Tibial nerve (tissue), 4 donors: Measurements from ENCODE around the gene KIR2DL4. TPM values are rescaled to one million over a fixed set of nuclear protein-coding genes. Genes with fewer than 3 reads are reported as not detected.
"Not testable (repeated sequence)": the region's sequence is repeated elsewhere in the genome, so short reads cannot be mapped to it uniquely, and the experiment has no call there.

Experiments
- DNase-seq, 2 donors: peaks; one replicate each; pipeline ENCODE4 v3.0.0-alpha.2; 2019; ENCODE audit warnings: low spot score in 2 of 2
- H3K27ac ChIP-seq, 4 donors: fragments of 200-600 bp; sonication (generic) in 3 of 4; one replicate each; pipeline ENCODE4 v1.5.1; 2017 to 2019; ENCODE audit warnings: mild to moderate bottlenecking in 1 of 4
- H3K27me3 ChIP-seq, 2 donors: fragments of 200-600 bp; sonication (generic) in 1 of 2; one replicate each; pipeline versions ENCODE4 v1.5.1 to v1.6.0; 2017 to 2019
- H3K36me3 ChIP-seq, 3 donors: fragments of 200-600 bp; sonication (generic); one replicate each; pipeline ENCODE4 v1.5.1; 2018 to 2019
- H3K4me1 ChIP-seq, 4 donors: fragments of 200-600 bp; sonication (generic) in 3 of 4; one replicate each; pipeline ENCODE4 v1.5.1; 2017 to 2019
- H3K4me3 ChIP-seq, 4 donors: fragments of 200-600 bp; sonication (generic) in 3 of 4; one replicate each; pipeline ENCODE4 v1.5.1; 2017 to 2019; ENCODE audit warnings: mild to moderate bottlenecking in 1 of 4, moderate library complexity in 1 of 4
- H3K9me3 ChIP-seq, 4 donors: fragments of 200-600 bp; sonication (generic) in 3 of 4; one replicate each; pipeline ENCODE4 v1.5.1; 2017 to 2019
- CTCF ChIP-seq, 5 experiments: fragments of 200-600 bp in 3 of 5; fragments of 450-650 bp in 2 of 5; sonication (generic) in 3 of 5; IDR thresholded peaks; one replicate each; pipeline ENCODE4 v1.5.1; 2016 to 2019; ENCODE audit warnings: antibody characterized with exemption in 5 of 5, mild to moderate bottlenecking in 3 of 5, moderate library complexity in 2 of 5
- EP300 ChIP-seq, 2 donors: sonication (generic); formaldehyde crosslinking; IDR thresholded peaks; one replicate each; pipeline ENCODE4 v1.6.1; 2017; ENCODE audit warnings: antibody characterized with exemption in 2 of 2, mild to moderate bottlenecking in 1 of 2
- POLR2A ChIP-seq, 2 donors: fragments of 450-650 bp; IDR thresholded peaks; one replicate each; pipeline ENCODE4 v1.6.1; 2017; ENCODE audit warnings: antibody characterized with exemption in 2 of 2, mild to moderate bottlenecking in 2 of 2, moderate library complexity in 2 of 2
- WGBS, 2 donors: methylation state at CpG; one replicate each; pipeline ENCODE4 v1.1.5; 2018; 5-methylcytosine and 5-hydroxymethylcytosine counted together
- total RNA-seq, 4 donors: library from RNA; depleted of rRNA; stranded (reverse); fragments of >200 nt; gene quantifications; one replicate each; pipeline ENCODE4 v1.1.0, GENCODE V29; 2016

KIR2DL4 gene
- total RNA-seq, 4 donors from 2014 or later: not detected

DNA sequence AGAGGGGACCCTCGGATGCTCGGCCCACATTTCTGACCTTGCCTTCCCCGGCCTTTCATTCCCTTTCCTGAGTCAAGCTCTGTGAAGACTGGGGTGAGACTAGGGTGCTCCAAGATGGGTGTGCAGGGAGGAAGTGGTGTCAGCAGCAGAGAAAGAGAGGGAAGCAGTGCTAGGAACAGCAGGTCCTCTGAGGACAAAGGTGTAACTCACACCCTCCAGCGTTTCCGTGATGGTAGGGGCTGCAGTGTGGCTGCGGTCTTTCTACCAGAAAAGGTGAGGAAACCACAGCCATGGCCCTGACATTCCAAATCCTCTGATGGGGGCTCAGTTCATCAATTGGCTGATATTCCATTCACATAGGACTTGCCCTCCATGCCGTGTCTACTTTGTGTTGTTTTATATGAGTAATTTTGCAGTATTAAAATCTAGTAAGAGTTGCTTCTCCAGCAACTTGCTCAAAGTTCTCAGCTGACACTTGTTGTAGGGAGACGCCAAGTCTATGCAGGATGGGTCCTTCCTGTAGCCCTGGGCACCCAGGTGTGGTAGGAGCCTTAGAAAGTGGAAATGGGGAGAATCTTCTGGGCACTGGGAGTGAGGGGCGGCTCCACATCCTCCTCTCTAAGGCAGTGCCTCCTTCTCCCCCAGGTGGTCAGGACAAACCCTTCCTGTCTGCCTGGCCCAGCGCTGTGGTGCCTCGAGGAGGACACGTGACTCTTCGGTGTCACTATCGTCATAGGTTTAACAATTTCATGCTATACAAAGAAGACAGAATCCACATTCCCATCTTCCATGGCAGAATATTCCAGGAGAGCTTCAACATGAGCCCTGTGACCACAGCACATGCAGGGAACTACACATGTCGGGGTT, 14.5 kb downstream of the KIR2DL4 start:
- no peak for TF ChIP-seq CTCF (IDR thresholded peaks at IDR 0.05)
- no peak for TF ChIP-seq EP300 (IDR thresholded peaks at IDR 0.05)
- TF ChIP-seq POLR2A (IDR thresholded peaks at IDR 0.05): no peak
- H3K36me3 ChIP-seq: no peaks in the 10 kb centered on the region
- no peak for DNase-seq

GRCh38 chr19:54824416-54824815, 21.0 kb downstream of the KIR2DL4 start:
- not testable (repeated sequence) for H3K36me3 ChIP-seq, H3K27ac ChIP-seq, H3K9me3 ChIP-seq, DNase-seq, H3K27me3 ChIP-seq, H3K4me1 ChIP-seq, H3K4me3 ChIP-seq
- WGBS, 2 donors: 68 to 83% methylated on average over 4 of the region's 4 CpGs

More for the DNA sequence above, 14.5 kb downstream of the KIR2DL4 start:
- Histone ChIP-seq H3K27me3 (no peaks in the 10 kb centered on the region), H3K27ac (no peak overlapping the region), H3K4me3 (no peak overlapping the region), H3K4me1 (no peaks in the 10 kb centered on the region), H3K9me3 (no peaks in the 10 kb centered on the region)
- 81 to 83% methylated on average over 15 of the region's 15 CpGs for WGBS, 2 donors

DNA sequence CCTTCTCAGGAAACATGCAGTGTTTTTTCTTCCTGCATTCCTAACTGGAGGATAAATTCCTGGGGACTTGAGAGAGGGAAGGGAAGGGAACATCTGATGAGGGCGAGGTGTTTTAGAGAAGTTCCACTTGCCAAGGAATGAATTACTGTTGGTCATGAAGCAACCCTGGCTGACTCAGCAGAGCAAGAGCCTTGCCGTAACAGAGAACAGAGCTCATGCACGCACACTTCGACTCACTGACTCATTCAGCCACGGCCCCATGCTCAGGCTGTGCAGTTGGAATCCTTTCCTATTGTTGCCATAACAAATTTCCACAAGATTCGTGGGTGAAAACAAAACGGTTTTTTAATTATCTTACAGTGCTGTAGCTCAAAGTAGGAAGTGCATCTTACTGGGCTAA, 21.9 kb downstream of the KIR2DL4 start:
- H3K36me3 ChIP-seq, H3K4me1 ChIP-seq, H3K27me3 ChIP-seq, H3K4me3 ChIP-seq, DNase-seq, H3K9me3 ChIP-seq, H3K27ac ChIP-seq: not testable (repeated sequence)
- WGBS, 2 donors: 54 to 65% methylated on average over 7 of the region's 7 CpGs

DNA sequence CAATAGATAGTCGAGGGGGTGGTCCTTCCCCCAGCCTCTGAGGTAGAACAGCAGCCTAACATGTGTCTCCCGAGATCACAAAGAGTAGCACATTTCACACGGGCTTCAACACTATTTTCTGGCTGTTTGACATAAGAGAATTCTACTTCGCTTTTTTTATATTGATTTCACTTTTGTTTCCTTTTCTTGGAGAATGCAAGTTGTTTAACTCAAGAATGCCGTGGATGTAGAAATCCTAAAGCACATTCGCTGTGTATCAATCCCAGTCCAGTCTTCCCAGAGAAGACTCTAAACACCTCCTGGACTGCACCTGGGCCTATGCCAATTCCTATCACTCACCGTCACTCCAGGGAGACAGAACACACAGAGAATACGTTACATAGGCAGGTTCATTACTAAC, 24.7 kb downstream of the KIR2DL4 start:
- 73 to 78% methylated on average over 8 of the region's 8 CpGs for WGBS, 2 donors
- not testable (repeated sequence) for H3K4me3 ChIP-seq, H3K4me1 ChIP-seq, DNase-seq, H3K9me3 ChIP-seq, H3K27ac ChIP-seq, H3K36me3 ChIP-seq, H3K27me3 ChIP-seq

DNA sequence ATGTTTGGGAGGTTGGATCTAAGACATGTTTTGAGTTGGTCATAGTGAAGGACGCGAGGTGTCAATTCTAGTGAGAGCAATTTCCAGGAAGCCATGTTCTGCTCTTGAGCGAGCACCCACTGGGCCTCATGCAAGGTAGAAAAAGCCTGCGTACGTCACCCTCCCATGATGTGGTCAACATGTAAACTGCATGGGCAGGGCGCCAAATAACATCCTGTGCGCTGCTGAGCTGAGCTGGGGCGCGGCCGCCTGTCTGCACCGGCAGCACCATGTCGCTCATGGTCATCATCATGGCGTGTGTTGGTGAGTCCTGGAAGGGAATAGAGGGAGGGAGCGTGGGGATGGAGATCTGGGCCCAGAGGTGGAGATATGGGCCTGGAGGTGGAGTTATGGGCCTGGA, 29.1 kb downstream of the KIR2DL4 start, which contains the start of gene KIR2DS4:
TSS of gene KIR2DS4 (plus strand) at position 181 of the 400 bp plus-strand sequence.
- H3K4me1 ChIP-seq, H3K27ac ChIP-seq, H3K36me3 ChIP-seq, H3K27me3 ChIP-seq, DNase-seq, H3K9me3 ChIP-seq, H3K4me3 ChIP-seq: not testable (repeated sequence)
- 81 to 90% methylated on average over 10 to 14 of the region's 14 CpGs for WGBS, 2 donors

DNA sequence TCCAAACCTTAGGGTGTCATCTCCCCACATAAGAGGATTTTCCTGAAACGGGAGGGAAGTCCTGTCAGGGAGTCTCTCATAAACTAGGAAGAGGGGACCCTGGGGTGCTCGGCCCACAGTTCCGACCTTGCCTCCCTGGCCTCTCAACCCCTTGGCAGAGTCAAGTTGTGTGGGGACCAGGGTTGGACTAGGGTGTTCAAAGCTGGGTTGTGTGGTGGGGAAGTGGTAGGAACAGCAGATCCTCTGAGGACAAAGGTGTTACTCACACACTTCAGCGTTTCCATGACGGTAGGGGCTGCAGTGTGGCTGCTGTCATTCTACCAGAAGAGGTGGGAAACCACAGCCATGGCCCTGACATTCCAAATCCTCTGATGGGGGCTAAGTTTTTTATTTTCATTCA, 31.7 kb downstream of the KIR2DL4 start:
- H3K36me3 ChIP-seq, H3K27me3 ChIP-seq: not testable (repeated sequence)
- 84 to 91% methylated on average over 3 to 5 of the region's 5 CpGs for WGBS, 2 donors

GRCh38 chr19:54837522-54837921, 34.1 kb downstream of the KIR2DL4 start:
- H3K27me3 ChIP-seq, DNase-seq, H3K4me3 ChIP-seq, H3K36me3 ChIP-seq, H3K4me1 ChIP-seq, H3K27ac ChIP-seq, H3K9me3 ChIP-seq: not testable (repeated sequence)
- WGBS, 2 donors: 38 to 58% methylated on average over 1 to 2 of the region's 2 CpGs

More for the DNA sequence above, 31.7 kb downstream of the KIR2DL4 start:
- not testable (repeated sequence) for H3K4me3 ChIP-seq, H3K27ac ChIP-seq, DNase-seq, H3K4me1 ChIP-seq, H3K9me3 ChIP-seq

DNA sequence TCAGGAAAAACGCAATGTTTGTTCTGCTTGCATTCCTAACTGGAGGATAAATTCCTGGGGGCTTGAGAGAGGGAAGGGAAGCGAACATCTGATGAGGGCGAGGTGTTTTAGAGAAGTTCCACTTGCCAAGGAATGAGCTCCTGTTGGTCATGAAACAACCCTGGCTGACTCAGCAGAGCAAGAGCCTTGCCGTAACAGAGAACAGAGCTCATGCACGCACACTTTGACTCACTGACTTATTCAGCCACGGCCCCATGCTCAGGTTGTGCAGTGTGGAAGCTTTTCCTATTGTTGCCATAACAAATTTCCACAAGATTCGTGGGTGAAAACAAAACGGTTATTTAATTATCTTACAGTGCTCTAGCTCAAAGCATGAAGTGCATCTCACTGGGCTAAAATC, 39.8 kb downstream of the KIR2DL4 start:
- not testable (repeated sequence) for DNase-seq, H3K4me1 ChIP-seq, H3K36me3 ChIP-seq, H3K27me3 ChIP-seq, H3K9me3 ChIP-seq, H3K27ac ChIP-seq, H3K4me3 ChIP-seq
- 73 to 78% methylated on average over 7 to 8 of the region's 8 CpGs for WGBS, 2 donors

DNA sequence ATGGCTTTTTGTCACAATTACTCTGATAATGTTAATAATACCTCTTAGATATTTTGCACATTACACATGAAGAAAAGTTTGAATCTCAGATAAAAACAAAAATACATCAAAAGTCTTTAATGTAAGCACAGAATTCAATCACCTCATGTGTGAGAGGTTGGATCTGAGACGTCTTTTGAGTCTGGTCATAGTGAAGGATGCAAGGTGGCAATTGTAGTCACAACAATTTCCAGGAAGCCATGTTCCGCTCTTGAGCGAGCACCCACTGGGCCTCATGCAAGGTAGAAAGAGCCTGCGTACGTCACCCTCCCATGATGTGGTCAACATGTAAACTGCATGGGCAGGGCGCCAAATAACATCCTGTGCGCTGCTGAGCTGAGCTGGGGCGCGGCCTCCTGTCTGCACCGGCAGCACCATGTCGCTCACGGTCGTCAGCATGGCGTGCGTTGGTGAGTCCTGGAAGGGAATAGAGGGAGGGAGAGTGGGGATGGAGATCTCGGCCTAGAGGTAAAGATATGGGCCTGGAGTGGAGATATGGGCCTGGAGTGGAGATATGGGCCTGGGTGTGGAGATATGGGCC, 46.7 kb downstream of the KIR2DL4 start, which contains the start of gene KIR3DL2:
TSS of gene KIR3DL2 (plus strand) at position 383 of the 580 bp plus-strand sequence. CDS start at position 416, 33 bp downstream.
- 85 to 87% methylated on average over 16 of the region's 16 CpGs for WGBS, 2 donors
- H3K4me1 ChIP-seq, DNase-seq, H3K4me3 ChIP-seq, H3K36me3 ChIP-seq, H3K27ac ChIP-seq, H3K9me3 ChIP-seq, H3K27me3 ChIP-seq: not testable (repeated sequence)
